ENCODE data around the gene SLC52A3. TPM values are rescaled to one million over a fixed set of nuclear protein-coding genes. Genes with fewer than 3 reads are reported as not detected.

The SLC52A3 gene
- total RNA-seq, 1 experiment from 2014 or later: 0.14 TPM

GRCh38 chr20:719068-719467, 49.2 kb downstream of the SLC52A3 start:
- Mint-ChIP-seq H3K4me3 (ENCODE audit: unreplicated experiment) (no peak overlapping the region), H3K27me3 (ENCODE audit: insufficient read depth, unreplicated experiment) (peaks cover 40% of the 10 kb centered on the region), H3K4me1 (ENCODE audit: insufficient read depth, unreplicated experiment) (no peaks in the 10 kb centered on the region), H3K27ac (ENCODE audit: low read depth, unreplicated experiment) (no peak overlapping the region), H3K9me3 (ENCODE audit: unreplicated experiment) (no peaks in the 10 kb centered on the region), H3K36me3 (ENCODE audit: insufficient read depth, unreplicated experiment) (no peaks in the 10 kb centered on the region)
- intact Hi-C loops (cut with micrococcal nuclease): no loop called here
- DNase-seq (ENCODE audit: unreplicated experiment): no peak
- BruUV-seq (replicated peaks): no TSS peak
- TF ChIP-seq CTCF (IDR thresholded peaks at IDR 0.05; ENCODE audit: unreplicated experiment): no peak
- ChIA-PET POLR2A (no interaction called here), CTCF (interaction anchor here (1.0 kb wide), 1 partner anchor 74 kb away, joined by 3 read pairs; no protein-coding TSS in a partner anchor)

GRCh38 chr20:717832-718231, 50.5 kb downstream of the SLC52A3 start:
- ChIA-PET POLR2A (interaction anchor here (1.1 kb wide), 1 partner anchor 174 kb away, joined by 3 read pairs; no protein-coding TSS in a partner anchor), CTCF (interaction anchor here (0.6 kb wide), 1 partner anchor 461 kb away, joined by 3 read pairs; no protein-coding TSS in a partner anchor)
- H3K27me3 Mint-ChIP-seq (ENCODE audit: insufficient read depth, unreplicated experiment): peaks cover 27% of the 10 kb centered on the region
- TF ChIP-seq CTCF (IDR thresholded peaks at IDR 0.05; ENCODE audit: unreplicated experiment): no peak
- intact Hi-C loops (cut with micrococcal nuclease): no loop called here
- no peaks in the 10 kb centered on the region for H3K36me3 Mint-ChIP-seq (ENCODE audit: insufficient read depth, unreplicated experiment)
- no peak for DNase-seq (ENCODE audit: unreplicated experiment)
- no TSS peak for BruUV-seq (replicated peaks)
- no peaks in the 10 kb centered on the region for H3K4me1 Mint-ChIP-seq (ENCODE audit: insufficient read depth, unreplicated experiment)
- H3K27ac Mint-ChIP-seq (ENCODE audit: low read depth, unreplicated experiment): no peak overlapping the region
- H3K9me3 Mint-ChIP-seq (ENCODE audit: unreplicated experiment): no peaks in the 10 kb centered on the region
- no peak overlapping the region for H3K4me3 Mint-ChIP-seq (ENCODE audit: unreplicated experiment)

- H3K4me3 Mint-ChIP-seq (ENCODE audit: unreplicated experiment): no peak overlapping the region
- intact Hi-C loops (cut with micrococcal nuclease): no loop called here
- peaks cover 26% of the 10 kb centered on the region for H3K27me3 Mint-ChIP-seq (ENCODE audit: insufficient read depth, unreplicated experiment)
- no peak overlapping the region for H3K27ac Mint-ChIP-seq (ENCODE audit: low read depth, unreplicated experiment)
- H3K36me3 Mint-ChIP-seq (ENCODE audit: insufficient read depth, unreplicated experiment): no peaks in the 10 kb centered on the region
- H3K9me3 Mint-ChIP-seq (ENCODE audit: unreplicated experiment): peaks cover under 1% of the 10 kb centered on the region
- no peak for TF ChIP-seq CTCF (IDR thresholded peaks at IDR 0.05; ENCODE audit: unreplicated experiment)
- POLR2A ChIA-PET: interaction anchor here (1.1 kb wide), 1 partner anchor 173 kb away, joined by 3 read pairs; no protein-coding TSS in a partner anchor
- CTCF ChIA-PET: interaction anchor here (0.7 kb wide), 1 partner anchor 22 kb away, joined by 3 read pairs; no protein-coding TSS in a partner anchor
- no TSS peak for BruUV-seq (replicated peaks)
- H3K4me1 Mint-ChIP-seq (ENCODE audit: insufficient read depth, unreplicated experiment): no peaks in the 10 kb centered on the region
- no peak for DNase-seq (ENCODE audit: unreplicated experiment)
Measured at GRCh38 chr20:717271-717670, 51.0 kb downstream of the SLC52A3 start.

GRCh38 chr20:714453-714852, 53.8 kb downstream of the SLC52A3 start:
- Mint-ChIP-seq H3K9me3 (ENCODE audit: unreplicated experiment) (peaks cover 6% of the 10 kb centered on the region), H3K4me3 (ENCODE audit: unreplicated experiment) (no peak overlapping the region), H3K36me3 (ENCODE audit: insufficient read depth, unreplicated experiment) (no peaks in the 10 kb centered on the region), H3K4me1 (ENCODE audit: insufficient read depth, unreplicated experiment) (no peaks in the 10 kb centered on the region), H3K27me3 (ENCODE audit: insufficient read depth, unreplicated experiment) (no peaks in the 10 kb centered on the region), H3K27ac (ENCODE audit: low read depth, unreplicated experiment) (no peak overlapping the region)
- no peak for TF ChIP-seq CTCF (IDR thresholded peaks at IDR 0.05; ENCODE audit: unreplicated experiment)
- intact Hi-C loops (cut with micrococcal nuclease): no loop called here
- ChIA-PET CTCF (no interaction called here), POLR2A (interaction anchor here (0.6 to 0.7 kb wide), 3 partner anchors 24 to 345 kb away, joined by 3 read pairs; no protein-coding TSS in a partner anchor)
- BruUV-seq (replicated peaks): no TSS peak
- no peak for DNase-seq (ENCODE audit: unreplicated experiment)

Measured in MCF 10A (cell line).